Measurements from ENCODE around the gene BRD4.
A peak's percentile ranks its signal among the peaks of the same experiment; 100 is the strongest.

BRD4 gene

GRCh38 chr19:15253061-15253460 lies 79.3 kb downstream of the BRD4 start:
- no peak for TF ChIP-seq ZBTB7A (IDR thresholded peaks at IDR 0.05; ENCODE audit: low read depth)
- TF ChIP-seq USF1 (IDR thresholded peaks at IDR 0.05) = no peak
- TF ChIP-seq TAF1 (IDR thresholded peaks at IDR 0.05; ENCODE audit: low read depth) = no peak
- no peak for TF ChIP-seq NFIC (IDR thresholded peaks at IDR 0.05)
- TF ChIP-seq, protein P1, sequence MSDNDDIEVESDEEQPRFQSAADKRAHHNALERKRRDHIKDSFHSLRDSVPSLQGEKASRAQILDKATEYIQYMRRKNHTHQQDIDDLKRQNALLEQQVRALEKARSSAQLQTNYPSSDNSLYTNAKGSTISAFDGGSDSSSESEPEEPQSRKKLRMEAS (IDR thresholded peaks at IDR 0.05) = no peak; the same call in 1 of the 2 replicates
- TF ChIP-seq CEBPB (IDR thresholded peaks at IDR 0.05) = no peak
- no peak for TF ChIP-seq EP300 (IDR thresholded peaks at IDR 0.05; ENCODE audit: borderline replicate concordance)
- TF ChIP-seq REST (IDR thresholded peaks at IDR 0.05; ENCODE audit: low read depth) = no peak
- TF ChIP-seq FOXM1 (IDR thresholded peaks at IDR 0.05; ENCODE audit: borderline replicate concordance, low read depth) = no peak
- TF ChIP-seq CREB1 (IDR thresholded peaks at IDR 0.05; ENCODE audit: low read depth) = no peak
- TF ChIP-seq RAD21 (IDR thresholded peaks at IDR 0.05; ENCODE audit: low read depth) = no peak
- TF ChIP-seq TCF12 (IDR thresholded peaks at IDR 0.05; ENCODE audit: low read depth) = no peak
- TF ChIP-seq EGR1 (IDR thresholded peaks at IDR 0.05) = no peak

- TF ChIP-seq TEAD4 (IDR thresholded peaks at IDR 0.05) = peak; percentile 57; the same call in 1 of the 2 replicates
- peak; percentile 59 for TF ChIP-seq RAD21 (IDR thresholded peaks at IDR 0.05; ENCODE audit: low read depth)
- TF ChIP-seq CEBPB (IDR thresholded peaks at IDR 0.05) = peak; percentile 11; the same call in 1 of the 2 replicates
- 0 out of 2 replicates have a peak, but pooled peaks have one; percentile 37 for TF ChIP-seq YY1 (IDR thresholded peaks at IDR 0.05; ENCODE audit: low read depth)
- no peak; the same call in 1 of the 2 replicates for TF ChIP-seq NFIC (IDR thresholded peaks at IDR 0.05)
- TF ChIP-seq TAF1 (IDR thresholded peaks at IDR 0.05; ENCODE audit: low read depth) = no peak
- 0 out of 2 replicates have a peak, but pooled peaks have one; percentile 27 for TF ChIP-seq EP300 (IDR thresholded peaks at IDR 0.05; ENCODE audit: borderline replicate concordance)
Measured at GRCh38 chr19:15252398-15253018, 79.8 kb downstream of the BRD4 start.

- TF ChIP-seq, protein P1 (IDR thresholded peaks at IDR 0.05) = peak; percentile 35
- TF ChIP-seq YY1 (IDR thresholded peaks at IDR 0.05; ENCODE audit: low read depth) (0 out of 2 replicates have a peak, but pooled peaks have one; percentile 5), CEBPB (IDR thresholded peaks at IDR 0.05) (peak; percentile 100), CREB1 (IDR thresholded peaks at IDR 0.05; ENCODE audit: low read depth) (no peak), FOXM1 (IDR thresholded peaks at IDR 0.05; ENCODE audit: borderline replicate concordance, low read depth) (peak; percentile 85), EGR1 (IDR thresholded peaks at IDR 0.05) (no peak; the same call in 1 of the 2 replicates), NFIC (IDR thresholded peaks at IDR 0.05) (peak; percentile 80), TEAD4 (IDR thresholded peaks at IDR 0.05) (peak; percentile 50; the same call in 1 of the 2 replicates), USF1 (IDR thresholded peaks at IDR 0.05) (no peak), EP300 (IDR thresholded peaks at IDR 0.05; ENCODE audit: borderline replicate concordance) (peak; percentile 93), REST (IDR thresholded peaks at IDR 0.05; ENCODE audit: low read depth) (no peak), TCF12 (IDR thresholded peaks at IDR 0.05; ENCODE audit: low read depth) (peak; percentile 96), RAD21 (IDR thresholded peaks at IDR 0.05; ENCODE audit: low read depth) (peak; percentile 42), TAF1 (IDR thresholded peaks at IDR 0.05; ENCODE audit: low read depth) (no peak), ZBTB7A (IDR thresholded peaks at IDR 0.05; ENCODE audit: low read depth) (0 out of 2 replicates have a peak, but pooled peaks have one; percentile 13)
Measured at GRCh38 chr19:15251749-15252397, 80.5 kb downstream of the BRD4 start.

- TF ChIP-seq TEAD4 (IDR thresholded peaks at IDR 0.05) (peak; percentile 53), USF1 (IDR thresholded peaks at IDR 0.05) (no peak), EP300 (IDR thresholded peaks at IDR 0.05; ENCODE audit: borderline replicate concordance) (peak; percentile 66; the same call in 1 of the 2 replicates), ZBTB7A (IDR thresholded peaks at IDR 0.05; ENCODE audit: low read depth) (peak; percentile 79), CEBPB (IDR thresholded peaks at IDR 0.05) (no peak), YY1 (IDR thresholded peaks at IDR 0.05; ENCODE audit: low read depth) (0 out of 2 replicates have a peak, but pooled peaks have one; percentile 3), TAF1 (IDR thresholded peaks at IDR 0.05; ENCODE audit: low read depth) (0 out of 2 replicates have a peak, but pooled peaks have one; percentile 13), NFIC (IDR thresholded peaks at IDR 0.05) (peak; percentile 79)
Measured at GRCh38 chr19:15251010-15251748, 81.2 kb downstream of the BRD4 start.
